Esophagus mucosa (tissue), 1 donor: ENCODE measurements around the gene PBX1. TPM values are rescaled to one million over a fixed set of nuclear protein-coding genes. Genes with fewer than 3 reads are reported as not detected.
A peak's percentile ranks its signal among the peaks of the same experiment; 100 is the strongest.
"Not testable (repeated sequence)": the region's sequence is repeated elsewhere in the genome, so short reads cannot be mapped to it uniquely, and the experiment has no call there.

Experiments
- ATAC-seq: fragments of 200-7000 bp; cut with Tn5 transposase; one replicate; pipeline ENCODE4 v1.9.1; 2020
- total RNA-seq: library from RNA; stranded (reverse); gene quantifications from one replicate; pipeline ENCODE4 v1.2.4, GENCODE V29; 2023
- donor health status: DM: yes; HTN: yes; CAD: no.

Gene PBX1
- total RNA-seq, result 31.5 TPM

- peak; percentile 100 for ATAC-seq
Measured at GRCh38 chr1:164558461-164559341, at the start of gene PBX1. TSS of gene PBX1 (plus strand) at chr1:164559184.

GRCh38 chr1:164510435-164510834 lies 48.5 kb upstream of the PBX1 start:
- no peak for ATAC-seq

GRCh38 chr1:164511001-164511705 lies 47.8 kb upstream of the PBX1 start:
- ATAC-seq, result no peak

GRCh38 chr1:164515231-164515630 lies 43.8 kb upstream of the PBX1 start:
- ATAC-seq, result no peak

DNA sequence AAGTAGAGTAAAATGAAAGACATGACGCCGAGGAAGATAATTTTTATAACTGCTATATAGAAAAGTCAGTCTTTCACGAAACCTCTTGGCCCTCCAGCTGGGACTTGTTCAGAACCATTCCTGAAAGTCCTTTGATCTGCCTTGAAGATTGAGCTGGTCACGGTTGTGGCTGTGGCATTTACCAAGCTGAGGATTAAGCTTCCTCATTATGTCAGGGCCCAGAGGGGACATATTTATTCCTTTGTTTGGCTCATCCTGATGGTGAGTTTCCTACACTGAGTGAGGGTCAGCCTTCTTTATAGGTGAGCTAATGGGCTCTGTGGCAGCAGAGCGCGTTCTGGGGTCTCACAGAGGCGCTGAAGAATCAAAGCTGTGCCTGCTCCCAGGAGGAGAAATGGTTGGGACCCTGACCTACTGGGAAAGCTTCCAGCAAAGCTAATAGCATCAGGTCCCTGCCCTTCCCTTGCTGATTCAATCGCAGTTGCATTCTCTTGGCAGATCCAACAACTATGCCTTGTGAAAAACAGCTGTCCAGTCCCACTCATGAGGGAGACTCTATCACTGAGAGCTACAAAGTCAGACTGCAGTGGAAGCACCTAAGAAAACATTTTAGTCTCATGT lies 43.2 kb upstream of the PBX1 start:
- ATAC-seq, result no peak

- no peak for ATAC-seq
Measured at GRCh38 chr1:164516591-164516990, 42.4 kb upstream of the PBX1 start.

DNA sequence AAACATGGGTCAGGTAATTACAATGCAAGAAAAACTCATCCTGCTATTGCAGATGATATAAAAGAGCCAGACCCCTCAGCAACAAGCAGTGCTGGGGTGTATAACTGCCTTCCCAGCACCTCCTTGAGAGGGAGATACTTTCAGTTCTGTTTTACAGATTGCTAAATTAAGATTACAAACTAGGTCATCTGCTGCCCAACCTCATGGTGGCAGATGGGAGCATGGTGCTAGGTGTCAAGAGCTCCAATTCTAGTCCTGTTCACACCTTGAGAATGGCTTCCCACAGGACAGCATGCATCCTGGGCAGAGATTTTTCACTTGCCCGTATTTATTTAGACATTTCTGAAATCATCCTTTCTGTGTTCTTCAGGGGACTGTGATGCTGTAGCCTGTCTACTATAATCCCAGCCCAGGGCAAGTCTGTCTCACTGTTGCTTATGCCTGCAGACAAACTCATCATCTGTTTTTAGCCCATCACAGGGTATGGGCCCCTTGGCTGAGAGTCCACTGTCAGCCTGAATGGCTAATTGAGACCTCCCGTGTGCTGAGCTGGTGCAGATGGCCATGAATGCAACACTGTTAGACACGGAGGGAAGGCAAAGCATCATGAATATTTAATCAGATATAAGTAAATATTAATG lies 40.2 kb upstream of the PBX1 start:
- no peak for ATAC-seq

DNA sequence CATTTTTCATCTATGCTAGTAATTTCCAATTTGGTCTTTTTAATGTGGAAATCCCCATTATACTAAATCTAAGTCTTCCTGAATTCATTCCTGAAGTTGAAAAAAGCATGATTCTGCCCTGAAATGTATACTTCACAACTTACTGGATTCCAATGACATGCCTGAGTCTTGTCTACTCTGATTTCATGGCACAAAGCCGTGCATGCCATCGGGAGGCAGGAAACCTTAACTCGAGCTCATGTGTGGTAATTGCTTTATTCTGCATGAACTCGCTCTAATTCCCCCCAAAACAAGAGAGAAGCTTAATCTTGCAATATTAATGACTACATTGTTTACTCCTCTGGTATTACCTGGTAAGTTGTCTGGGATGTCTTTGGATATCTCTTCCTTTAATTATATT lies 39.6 kb upstream of the PBX1 start:
- ATAC-seq, result no peak

- ATAC-seq, result no peak
Measured at GRCh38 chr1:164524810-164525209, 34.2 kb upstream of the PBX1 start.

GRCh38 chr1:164534863-164535610 lies 23.9 kb upstream of the PBX1 start:
- no peak for ATAC-seq

DNA sequence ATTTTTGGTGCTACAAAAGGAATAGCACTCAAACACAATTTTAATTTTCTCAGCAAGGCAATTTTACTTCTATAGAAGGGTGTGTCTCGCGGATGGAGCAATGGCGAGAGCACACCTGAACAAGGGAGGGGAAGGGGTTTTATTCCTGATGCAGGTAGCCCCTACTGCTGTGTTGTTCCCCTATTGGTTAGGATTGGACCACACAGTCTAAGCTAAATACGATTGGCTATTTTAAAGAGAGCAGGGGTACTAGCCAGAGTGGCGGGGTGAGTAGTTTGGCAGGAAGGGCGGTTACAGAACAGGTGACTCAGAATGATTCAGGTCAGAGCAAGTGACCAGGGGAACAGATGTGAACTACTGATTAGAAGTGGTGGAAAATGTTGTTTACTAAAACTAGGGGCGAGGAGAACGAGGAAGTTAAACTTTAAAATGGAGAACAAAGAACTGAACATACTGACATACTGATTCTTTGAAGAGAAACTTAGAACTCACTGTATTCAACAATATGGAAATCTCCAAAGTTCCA lies 6.5 kb upstream of the PBX1 start:
- ATAC-seq, result not testable (repeated sequence)

DNA sequence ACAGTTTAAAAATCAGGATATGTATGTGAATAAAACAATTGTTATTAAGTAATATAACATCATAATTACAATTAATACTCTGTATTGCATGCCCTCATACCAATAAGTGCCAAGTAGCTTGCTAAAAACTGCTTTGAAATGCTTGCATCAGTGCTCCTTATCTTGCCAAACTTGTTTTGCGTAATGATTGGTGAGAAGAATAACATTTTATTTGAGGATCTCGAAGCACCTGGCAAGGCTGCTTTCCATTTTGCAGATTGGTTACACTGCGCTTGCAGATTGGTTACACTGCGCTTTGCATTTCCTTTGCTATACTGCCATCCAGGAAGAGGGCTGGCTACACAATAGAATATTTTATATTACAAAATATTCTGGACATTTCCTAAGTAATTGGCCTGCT lies 1.7 kb upstream of the PBX1 start:
- no peak for ATAC-seq

GRCh38 chr1:164559342-164560051 lies 513 bp downstream of the PBX1 start:
- no peak for ATAC-seq

- no peak for ATAC-seq
Measured at GRCh38 chr1:164560121-164560541, 1.1 kb downstream of the PBX1 start.

- ATAC-seq, result no peak
Measured at GRCh38 chr1:164560556-164560955, 1.6 kb downstream of the PBX1 start.

GRCh38 chr1:164561007-164561406 lies 2.0 kb downstream of the PBX1 start:
- ATAC-seq, result no peak

- no peak for ATAC-seq
Measured at GRCh38 chr1:164561472-164561871, 2.5 kb downstream of the PBX1 start.

DNA sequence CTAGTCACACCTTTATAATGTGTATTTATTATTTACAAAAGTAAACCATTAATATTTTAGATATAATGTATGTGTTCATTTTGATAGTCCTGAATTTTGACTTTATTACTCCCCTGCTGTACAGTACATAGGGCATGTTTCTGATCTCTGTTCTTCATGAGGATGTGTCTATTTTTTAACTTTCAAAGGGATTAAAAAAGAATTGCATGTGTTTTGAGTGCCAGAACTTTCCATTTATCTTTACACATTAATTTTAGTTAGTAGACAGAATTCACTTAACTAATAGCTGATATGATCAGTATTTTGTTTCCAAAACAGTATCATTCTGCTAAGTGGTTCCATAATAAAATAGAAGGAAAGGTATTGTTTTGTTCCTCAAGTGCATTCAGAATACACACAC lies 3.1 kb downstream of the PBX1 start:
- no peak for ATAC-seq

GRCh38 chr1:164562511-164562910 lies 3.5 kb downstream of the PBX1 start:
- no peak for ATAC-seq

- no peak for ATAC-seq
Measured at GRCh38 chr1:164562947-164563520, 4.0 kb downstream of the PBX1 start.
